ENCODE results near the gene SRL.

- TF ChIP-seq CTCF (IDR thresholded peaks at IDR 0.05) (no peak), POLR2A (IDR thresholded peaks at IDR 0.05) (no peak)
These were observed 14.9 kb downstream of the SRL start for GRCh38 chr16:4227040-4227332.

Measured in body of pancreas (tissue), 4 donors.